Stimulated activated CD8-positive, alpha-beta memory T cell treated with anti-CD3 and anti-CD28 coated beads, Interleukin-4, amount 100 ng/mL, for 48 hours (primary cell): Measurements from ENCODE around the gene CD248.
"Not testable (repeated sequence)": the region's sequence is repeated elsewhere in the genome, so short reads cannot be mapped to it uniquely, and the experiment has no call there.

Experiments
- DNase-seq: peaks from one replicate; pipeline ENCODE4 v3.0.0-alpha.2; 2020

CD248 gene

GRCh38 chr11:66328031-66328301 is 11.1 kb upstream of the CD248 start:
- DNase-seq: no peak

- DNase-seq: no peak
These were observed 10.6 kb upstream of the CD248 start for GRCh38 chr11:66327171-66328030.

DNA sequence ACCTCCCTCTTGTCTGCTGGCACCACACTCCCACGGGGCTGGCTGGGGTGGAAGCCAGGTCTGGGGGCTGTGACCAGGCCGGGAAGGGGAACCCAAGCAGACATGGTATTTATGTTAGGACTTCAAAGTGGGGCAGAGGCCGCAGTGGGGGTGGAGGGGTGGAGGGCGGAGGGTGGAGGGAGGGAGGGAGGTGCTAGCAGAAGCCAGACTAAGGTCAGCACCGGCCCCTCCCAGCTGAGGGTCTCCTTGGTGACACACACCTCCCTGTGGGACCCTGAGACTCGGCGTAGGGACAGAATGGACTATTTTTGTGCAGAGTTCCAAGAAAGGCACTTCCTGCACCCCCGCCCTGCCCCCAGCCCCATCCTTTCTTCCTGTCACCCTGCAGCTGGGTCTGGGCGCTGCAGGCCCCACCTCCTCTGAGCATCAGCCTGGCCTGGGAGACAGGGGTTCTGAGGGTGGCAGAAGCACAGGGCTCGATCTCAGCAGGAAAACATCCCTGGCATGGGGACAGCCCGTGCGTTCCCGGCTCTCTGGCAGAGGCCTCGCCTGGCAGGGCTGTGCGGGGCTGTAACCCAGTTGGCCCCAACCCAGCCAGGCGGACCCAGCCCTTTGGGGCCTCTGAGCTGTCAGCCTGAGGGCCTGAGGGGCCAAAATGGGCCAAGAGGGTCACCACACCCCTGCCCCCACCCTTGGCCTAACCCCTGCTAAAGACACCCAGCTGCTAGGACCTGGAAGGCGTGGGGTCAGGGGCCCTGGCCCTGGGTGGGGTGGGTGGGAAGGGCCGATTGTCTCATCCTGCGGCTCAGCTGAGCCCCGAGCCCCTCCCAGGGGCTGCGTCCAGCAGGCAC is 9.6 kb upstream of the CD248 start:
- DNase-seq: no peak

DNA sequence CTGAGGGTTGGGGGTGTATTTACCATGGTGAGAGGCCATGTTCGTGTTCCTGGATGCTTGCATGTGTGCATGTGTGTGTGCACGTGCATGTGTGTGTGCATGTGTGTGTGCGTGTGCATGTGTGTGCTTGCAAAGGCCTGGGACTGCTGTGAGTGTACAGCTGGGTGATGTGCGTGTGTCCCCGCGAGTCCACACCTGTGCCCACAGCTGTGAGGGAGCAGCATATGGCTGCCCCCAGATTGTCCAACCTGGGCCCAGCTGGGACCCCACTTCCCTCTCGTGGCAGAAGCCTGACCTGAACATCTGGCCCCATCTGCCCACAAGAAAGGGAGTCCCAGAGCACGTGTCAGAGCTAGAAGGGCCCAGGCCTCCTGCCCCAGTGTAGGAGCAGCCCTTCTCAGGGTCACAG is 8.4 kb upstream of the CD248 start:
- DNase-seq: no peak

DNA sequence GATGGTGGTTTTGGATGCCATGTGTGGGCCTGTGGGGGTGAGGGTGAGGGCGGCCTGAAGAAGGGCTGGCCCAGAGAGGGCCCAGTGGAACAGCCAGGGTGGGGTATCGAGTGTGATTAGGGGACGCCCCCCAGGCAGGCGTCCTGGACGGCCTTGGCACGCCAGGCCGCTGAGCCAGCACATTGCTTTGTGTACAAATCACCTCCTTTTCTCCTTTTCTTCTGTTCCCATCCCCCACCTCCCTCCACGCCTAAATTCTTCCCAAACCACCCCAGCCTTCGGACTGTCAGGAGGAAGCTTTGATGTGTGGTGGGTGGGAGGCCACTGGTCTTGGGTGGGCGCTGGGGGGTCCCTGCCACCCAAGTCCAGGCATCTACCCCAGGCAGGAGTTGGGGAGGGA is 7.8 kb upstream of the CD248 start:
- no peak for DNase-seq

DNA sequence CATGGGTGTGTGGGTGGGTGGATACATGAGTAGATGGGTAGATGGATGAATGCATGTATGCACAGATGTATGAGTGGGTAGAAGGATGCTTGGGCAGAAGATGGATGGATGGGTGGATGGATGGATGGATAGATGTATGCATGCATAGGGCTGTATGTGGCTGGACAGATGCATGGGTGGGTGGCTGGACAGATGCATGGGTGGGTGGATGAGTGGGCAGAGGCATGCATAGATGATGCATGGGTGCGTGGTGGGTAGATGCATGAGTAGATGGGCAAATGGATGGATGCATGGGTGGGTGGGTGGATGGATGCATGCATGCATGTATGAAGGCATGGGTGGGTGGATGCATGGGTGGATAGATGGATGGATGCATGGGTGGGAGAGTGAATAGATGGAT is 6.8 kb upstream of the CD248 start:
- DNase-seq: no peak

DNA sequence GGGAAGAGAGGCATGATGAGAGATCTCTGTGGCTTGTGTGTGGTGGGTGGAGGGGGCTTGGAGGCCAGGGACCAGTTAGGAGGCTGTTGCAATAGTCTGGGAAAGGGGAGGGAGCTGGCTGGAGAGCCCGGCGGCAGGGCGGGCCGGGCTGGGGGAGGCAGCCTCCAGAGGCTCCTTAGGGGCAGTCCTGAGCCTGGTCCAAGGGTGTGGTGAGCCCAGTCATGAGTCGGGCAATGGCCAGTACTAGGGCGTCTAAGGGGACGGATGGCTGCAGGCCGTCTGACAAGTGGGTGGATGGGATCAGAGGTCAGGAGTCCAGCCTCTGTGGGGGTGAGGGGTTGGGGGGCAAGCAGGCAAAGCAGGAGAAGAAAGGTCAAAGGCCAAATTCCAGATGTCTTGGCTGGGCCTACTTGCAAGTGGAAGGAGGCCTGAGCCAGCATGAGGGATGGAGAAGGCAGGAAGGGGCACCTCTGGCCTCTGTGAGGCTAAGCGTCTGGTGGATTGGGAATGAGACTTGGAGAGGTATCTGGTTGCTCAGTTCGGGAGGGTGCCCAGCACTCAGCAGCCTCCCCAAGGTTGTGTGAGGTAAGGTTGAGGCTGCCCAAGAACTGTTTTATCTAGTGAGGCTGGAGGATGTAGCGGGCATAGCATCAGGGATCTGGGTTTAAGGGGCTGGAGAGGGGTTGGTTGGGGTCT is 6.0 kb upstream of the CD248 start:
- DNase-seq: no peak

GRCh38 chr11:66321606-66322005 is 4.8 kb upstream of the CD248 start:
- no peak for DNase-seq

- DNase-seq: not testable (repeated sequence)
These were observed 3.9 kb upstream of the CD248 start for GRCh38 chr11:66320748-66321147.

GRCh38 chr11:66320289-66320688 is 3.4 kb upstream of the CD248 start:
- not testable (repeated sequence) for DNase-seq

DNA sequence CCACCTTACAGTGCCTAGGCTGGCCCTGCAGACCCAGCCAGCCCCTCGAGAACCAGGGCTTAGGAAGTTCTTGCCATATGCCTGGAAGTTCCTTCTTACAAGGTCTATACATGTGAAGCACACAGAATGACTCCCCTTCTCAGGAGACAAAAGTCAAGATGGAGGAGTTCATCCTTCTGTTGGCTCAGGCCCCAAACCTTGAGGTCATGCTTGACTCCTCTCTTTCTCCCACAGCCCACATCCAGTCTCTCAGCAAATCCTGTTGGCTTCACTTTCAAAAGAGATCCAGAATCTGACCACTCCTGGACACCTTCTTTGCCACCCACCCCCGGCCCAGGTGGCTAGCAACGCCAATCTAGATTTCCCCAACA is 1.7 kb upstream of the CD248 start:
- no peak for DNase-seq

DNA sequence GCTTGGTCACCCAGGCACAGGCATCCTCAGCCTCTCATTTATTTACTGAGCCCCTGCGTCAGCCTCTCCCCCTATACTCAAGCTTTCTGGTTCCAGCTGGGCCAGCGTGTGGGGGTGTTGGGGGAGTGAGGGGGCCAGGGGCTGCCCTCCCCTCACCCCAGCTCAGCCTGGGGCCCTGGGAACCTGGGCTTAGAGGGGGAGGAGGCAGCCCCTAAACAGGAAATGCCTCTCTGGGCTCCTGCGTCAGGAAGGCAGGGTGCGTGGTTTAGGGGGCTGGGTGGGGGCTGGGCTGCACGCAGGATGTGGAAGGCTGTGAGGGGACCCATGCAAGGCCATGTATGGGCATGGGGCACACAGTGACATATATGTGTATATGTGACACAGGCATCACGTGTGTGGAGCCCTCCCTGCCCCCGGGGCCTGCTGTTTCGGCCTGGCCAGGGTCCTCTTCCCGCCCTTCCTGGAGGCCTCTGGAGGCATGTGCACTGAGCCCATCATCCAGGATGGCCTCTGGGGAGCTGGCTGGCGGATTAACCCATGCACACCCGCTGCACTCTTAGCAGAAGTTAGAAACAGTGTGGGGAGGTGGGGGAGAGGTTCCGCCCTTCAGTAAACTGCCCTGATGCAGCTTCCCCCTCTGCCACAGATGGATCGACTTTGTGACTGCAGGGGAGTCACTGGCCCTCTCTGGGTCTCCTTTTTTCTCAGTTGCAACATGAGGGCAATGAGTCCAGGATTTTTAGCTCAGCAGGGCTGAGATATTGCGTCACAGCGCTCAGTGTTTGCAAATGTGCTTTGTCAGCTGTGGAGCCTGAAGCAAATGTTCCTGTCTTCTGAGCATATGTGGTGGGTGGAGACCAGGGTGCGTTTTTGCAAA is 1.1 kb upstream of the CD248 start:
- peak; percentile 73 for DNase-seq

- peak; percentile 69 for DNase-seq
These were observed 478 bp upstream of the CD248 start for GRCh38 chr11:66317322-66317722.

GRCh38 chr11:66315921-66316811 is 678 bp downstream of the CD248 start:
- DNase-seq: peak; percentile 57

- no peak for DNase-seq
These were observed 1.4 kb downstream of the CD248 start for GRCh38 chr11:66315498-66315885.

DNA sequence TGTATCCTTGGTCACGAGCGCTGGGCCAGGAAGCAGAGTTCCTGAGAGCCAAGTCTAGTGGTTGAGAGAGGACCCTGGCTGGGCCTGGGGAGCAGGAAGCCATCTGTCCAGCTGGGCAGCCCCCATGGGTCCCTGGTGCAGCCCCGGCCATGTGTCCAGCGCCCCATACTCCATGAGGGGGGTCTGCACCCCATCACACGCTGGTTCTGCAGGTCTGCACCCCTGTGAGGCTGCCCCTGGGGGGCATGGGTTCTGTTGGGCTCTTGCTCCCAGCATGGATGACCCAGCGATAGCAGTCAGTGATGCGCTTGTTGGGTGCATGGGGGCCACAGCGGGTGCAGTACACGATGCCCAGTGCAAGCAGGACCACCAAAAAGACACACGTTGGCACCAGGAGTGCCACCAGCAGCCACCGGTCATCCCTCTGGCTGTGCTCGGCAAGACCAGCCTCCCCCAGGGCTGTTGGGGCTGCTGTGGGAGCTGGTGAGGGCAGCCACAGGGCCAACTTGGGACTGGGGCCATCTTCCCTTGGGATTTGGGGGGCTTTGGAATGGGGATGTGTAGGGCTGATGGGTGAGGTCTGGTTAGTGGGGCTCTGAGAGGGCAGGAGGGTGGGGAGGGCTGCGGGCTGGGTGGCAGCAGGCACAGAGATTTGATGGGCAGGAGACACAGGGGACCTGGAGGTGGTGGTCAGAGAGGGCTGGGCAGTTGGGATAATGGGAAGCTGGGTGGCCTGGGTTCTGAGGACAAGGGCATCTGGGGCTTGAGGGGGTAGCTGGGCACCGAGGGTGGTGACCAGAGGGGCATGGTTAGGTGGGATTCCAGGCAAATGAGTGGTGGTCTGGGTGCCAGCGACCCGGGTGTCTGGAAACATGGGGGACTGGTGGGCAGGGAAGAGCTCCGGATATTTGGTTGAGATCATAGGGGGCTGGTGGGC is 2.0 kb downstream of the CD248 start:
- no peak for DNase-seq

GRCh38 chr11:66314186-66314501 is 2.7 kb downstream of the CD248 start:
- no peak for DNase-seq

GRCh38 chr11:66313321-66314185 is 3.3 kb downstream of the CD248 start:
- no peak for DNase-seq

DNA sequence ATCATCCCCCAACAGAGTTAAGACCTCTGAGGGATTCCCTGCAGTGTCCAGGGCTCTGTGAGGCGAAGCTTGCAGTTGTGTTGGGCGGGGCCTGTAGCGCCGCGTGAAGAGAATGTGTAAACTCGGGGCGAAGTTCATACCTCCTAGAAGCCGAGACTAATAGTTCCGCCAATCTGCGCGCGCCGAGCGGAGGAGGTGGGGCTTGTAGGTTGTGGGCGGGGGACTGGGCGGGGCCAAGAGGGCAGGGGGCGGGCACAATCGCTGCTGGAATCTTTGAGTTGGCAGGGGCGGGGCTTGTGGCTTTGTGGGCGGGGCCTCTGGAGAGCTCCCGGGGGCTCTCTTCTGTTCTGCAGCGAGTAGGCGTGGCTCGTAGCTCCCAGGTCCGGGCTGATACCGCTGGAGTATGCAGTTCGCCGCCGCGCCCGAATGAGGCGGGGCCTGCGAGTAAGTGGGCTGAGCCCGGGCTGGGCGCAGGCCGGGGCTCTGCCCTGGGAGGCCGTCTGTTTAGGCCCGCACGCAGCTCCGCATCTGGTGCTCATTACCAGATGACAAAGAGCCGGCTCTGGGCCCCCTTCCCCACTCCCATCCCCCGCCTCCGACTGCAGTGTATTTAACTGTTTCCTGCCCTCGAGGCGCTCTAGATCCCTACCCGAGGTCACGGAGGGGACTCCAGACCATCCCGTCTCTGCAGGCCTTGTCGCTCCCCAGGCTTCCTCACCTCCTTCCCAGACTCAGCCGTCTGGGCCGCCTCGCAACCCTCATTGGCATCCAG is 4.1 kb downstream of the CD248 start:
- peak; percentile 99 for DNase-seq
